GM10847 (cell line): ENCODE data around the gene GTF2I.

Source experiments
- POLR2A ChIP-seq: IDR thresholded peaks from 2 replicates; pipeline ENCODE4 v1.6.1; 2011; ENCODE audit not compliant: insufficient read length; ENCODE audit errors: extremely low read depth

GTF2I gene

GRCh38 chr7:74655324-74655723 lies 2.2 kb upstream of the GTF2I start:
- TF ChIP-seq POLR2A = no peak

- TF ChIP-seq POLR2A = no peak
Observed at GRCh38 chr7:74655768-74656440, 1.6 kb upstream of the GTF2I start.

DNA sequence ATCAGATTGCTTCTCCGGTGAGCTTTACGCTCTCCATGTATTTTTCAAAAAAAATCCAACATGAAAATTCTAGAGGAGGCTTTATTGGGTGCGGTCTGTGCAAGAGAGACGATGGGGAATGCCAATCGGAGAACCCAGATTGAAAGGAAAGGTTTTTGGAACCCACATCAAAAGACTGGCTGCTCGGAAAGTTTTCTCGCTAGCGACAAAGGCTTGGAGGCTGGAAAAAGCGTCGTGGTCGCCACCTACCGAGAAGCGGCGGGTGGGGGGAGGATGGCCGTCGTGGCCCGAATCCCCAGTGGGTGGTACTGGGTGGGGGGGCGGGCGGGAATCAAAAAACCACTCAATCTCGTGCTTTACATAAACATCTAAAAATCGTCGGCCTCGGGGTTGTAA lies 1.1 kb upstream of the GTF2I start:
- TF ChIP-seq POLR2A = no peak

- peak; percentile 76 for TF ChIP-seq POLR2A
Observed at GRCh38 chr7:74656837-74657691, 454 bp upstream of the GTF2I start.

DNA sequence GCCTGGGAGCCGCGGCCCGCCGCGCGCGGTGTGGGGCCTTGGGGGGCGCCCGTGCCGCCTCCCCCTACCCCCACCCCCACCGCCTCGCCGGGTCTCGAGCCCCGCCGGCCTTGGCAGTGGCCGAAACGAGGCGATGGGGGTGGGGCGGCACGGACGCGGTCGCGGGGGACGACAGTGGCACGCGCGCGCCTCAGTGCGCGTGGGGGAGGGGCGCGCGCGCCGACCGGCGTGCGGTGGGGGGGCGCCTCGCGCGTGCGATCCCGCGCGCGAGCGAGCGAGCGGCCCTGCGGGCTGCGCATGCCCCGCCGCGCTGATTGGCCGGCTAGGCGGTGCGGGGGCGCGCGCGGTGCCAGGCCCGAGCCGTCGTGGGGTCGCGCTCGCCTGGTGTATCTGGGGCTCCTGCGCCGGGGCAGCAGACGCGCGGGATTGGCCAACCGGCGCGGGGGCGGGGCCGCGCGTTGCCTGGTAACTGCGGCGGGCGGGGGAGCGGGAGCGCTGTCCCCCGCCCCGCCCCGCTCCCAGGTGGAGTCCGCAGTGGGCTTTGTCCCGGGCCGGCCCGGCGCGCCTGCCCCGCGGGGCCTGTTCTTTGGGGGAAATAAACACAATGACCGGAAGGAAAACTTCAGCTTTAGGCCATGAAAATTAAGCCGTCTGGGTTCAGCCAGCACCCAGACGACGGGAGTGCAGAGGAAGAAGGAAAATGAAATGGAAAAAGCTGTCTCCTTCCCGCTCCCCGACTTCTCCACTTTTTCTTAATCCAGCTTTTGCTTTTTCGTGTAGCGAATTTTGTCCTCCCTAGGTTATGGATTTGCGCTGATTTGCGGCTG lies 873 bp downstream of the GTF2I start:
- TF ChIP-seq POLR2A = peak; percentile 26

- no peak for TF ChIP-seq POLR2A
Observed at GRCh38 chr7:74665296-74665938, 7.9 kb downstream of the GTF2I start.

DNA sequence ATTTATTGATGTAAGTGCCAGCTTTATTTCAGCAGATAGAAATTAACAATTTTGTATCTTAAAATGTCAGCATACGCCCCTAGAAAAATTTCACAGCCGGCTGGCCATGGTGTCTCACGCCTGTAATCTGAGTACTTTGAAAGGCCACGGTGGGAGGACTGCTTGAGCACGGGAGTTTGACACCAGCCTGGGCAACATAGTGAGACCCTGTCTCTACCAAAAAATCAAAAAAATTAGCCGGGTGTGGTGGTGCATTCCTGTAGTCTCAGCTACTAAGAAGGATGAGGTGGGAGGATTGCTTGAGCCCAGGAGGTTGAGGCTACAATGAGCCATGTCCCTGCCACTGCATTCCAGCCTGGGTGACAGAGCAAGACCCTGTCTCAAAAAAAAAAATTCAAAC lies 14.1 kb downstream of the GTF2I start:
- TF ChIP-seq POLR2A = no peak

- TF ChIP-seq POLR2A = no peak
Observed at GRCh38 chr7:74672343-74672915, 14.9 kb downstream of the GTF2I start.

GRCh38 chr7:74674166-74674565 lies 16.6 kb downstream of the GTF2I start:
- TF ChIP-seq POLR2A = no peak

- no peak for TF ChIP-seq POLR2A
Observed at GRCh38 chr7:74682829-74683228, 25.3 kb downstream of the GTF2I start.

DNA sequence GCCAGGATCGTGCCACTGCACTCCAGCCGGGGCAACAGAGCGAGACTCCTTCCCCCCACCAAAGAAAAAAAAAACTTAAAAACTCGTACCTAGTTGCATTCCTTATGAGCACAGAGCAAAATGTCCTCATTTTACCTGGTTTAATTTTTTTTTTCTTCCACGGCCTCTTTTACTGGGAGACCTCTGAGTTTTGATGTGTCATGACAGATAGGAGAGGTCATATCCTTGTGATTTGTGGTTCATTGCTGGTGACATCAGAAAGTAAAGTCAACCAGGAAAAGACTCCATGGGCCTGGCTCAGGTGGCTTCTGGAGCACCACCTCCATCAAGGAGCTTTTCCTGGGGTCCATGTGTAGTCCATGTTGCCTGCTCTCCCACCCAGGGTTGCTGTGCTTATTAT lies 26.3 kb downstream of the GTF2I start:
- TF ChIP-seq POLR2A = no peak

GRCh38 chr7:74684473-74684872 lies 27.0 kb downstream of the GTF2I start:
- no peak for TF ChIP-seq POLR2A

- no peak for TF ChIP-seq POLR2A
Observed at GRCh38 chr7:74684921-74685320, 27.4 kb downstream of the GTF2I start.

DNA sequence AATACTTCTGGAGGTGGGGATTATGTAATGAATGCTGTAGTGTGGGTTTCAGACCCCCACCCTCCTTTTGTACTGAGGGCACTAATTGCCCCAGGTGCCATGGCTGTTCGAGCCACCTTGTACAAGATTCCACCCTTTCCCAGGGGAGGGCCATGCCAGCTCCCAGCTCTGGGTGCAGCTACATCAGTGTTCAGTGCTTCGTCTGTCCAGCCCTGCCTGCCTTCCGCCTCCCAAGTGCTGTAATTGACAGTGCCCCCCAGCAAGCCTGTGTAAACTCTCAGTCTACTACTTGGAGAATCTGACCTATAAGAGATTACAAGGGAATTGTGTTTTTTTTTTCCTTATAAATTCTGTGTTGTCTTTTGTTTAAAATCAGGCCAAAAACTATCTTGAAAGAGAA lies 33.0 kb downstream of the GTF2I start:
- no peak for TF ChIP-seq POLR2A

DNA sequence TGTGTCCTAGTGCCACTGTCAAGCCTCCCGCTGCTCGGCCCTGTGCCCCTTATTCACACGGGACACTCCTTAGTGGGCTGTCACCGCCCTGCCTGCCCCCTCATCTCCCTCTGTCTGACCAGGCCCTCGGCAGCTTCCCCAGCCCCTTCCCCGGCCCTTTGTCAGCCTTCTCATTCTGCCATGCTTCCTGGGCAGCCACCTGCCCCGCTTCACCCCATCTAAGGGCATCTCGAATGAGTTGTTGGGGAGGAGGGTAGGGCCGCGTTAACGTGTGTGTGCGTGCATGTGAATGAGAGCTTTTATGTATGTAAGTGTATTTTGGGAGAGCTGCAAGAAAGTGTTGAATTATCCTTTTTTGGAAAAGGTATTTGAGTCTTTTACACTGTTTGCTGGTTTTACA lies 49.7 kb downstream of the GTF2I start:
- TF ChIP-seq POLR2A = no peak
